Suprapubic skin (tissue), 4 donors: ENCODE measurements around the gene RND1. TPM values are rescaled to one million over a fixed set of nuclear protein-coding genes. Genes with fewer than 3 reads are reported as not detected.

Source experiments
- DNase-seq, 2 donors: peaks; one replicate each; pipeline ENCODE4 v3.0.0-alpha.2; 2019; ENCODE audit warnings: low spot score in 2 of 2
- H3K27ac ChIP-seq: fragments of 200-600 bp; sonication (generic); one replicate; pipeline ENCODE4 v1.5.1; 2019
- H3K27me3 ChIP-seq: fragments of 200-600 bp; sonication (generic); one replicate; pipeline ENCODE4 v1.5.1; 2019
- H3K36me3 ChIP-seq: fragments of 200-600 bp; sonication (generic); one replicate; pipeline ENCODE4 v1.5.1; 2019
- H3K4me1 ChIP-seq: fragments of 200-600 bp; sonication (generic); one replicate; pipeline ENCODE4 v1.5.1; 2019
- H3K4me3 ChIP-seq: fragments of 200-600 bp; sonication (generic); one replicate; pipeline ENCODE4 v1.5.1; 2019; ENCODE audit warnings: mild to moderate bottlenecking
- H3K9me3 ChIP-seq: fragments of 200-600 bp; sonication (generic); one replicate; pipeline ENCODE4 v1.5.1; 2019
- EP300 ChIP-seq: sonication (generic); formaldehyde crosslinking; IDR thresholded peaks from one replicate; pipeline ENCODE4 v1.6.1; 2017; ENCODE audit warnings: antibody characterized with exemption
- POLR2A ChIP-seq, 2 donors: fragments of 450-650 bp; IDR thresholded peaks; one replicate each; pipeline ENCODE4 v1.6.1; 2017; ENCODE audit warnings: antibody characterized with exemption in 2 of 2, mild to moderate bottlenecking in 2 of 2, moderate library complexity in 2 of 2
- POLR2AphosphoS5 ChIP-seq, 3 donors: sonication (generic); formaldehyde crosslinking; IDR thresholded peaks; one replicate each; pipeline ENCODE4 v1.6.1; 2017; ENCODE audit warnings: antibody characterized with exemption in 3 of 3
- WGBS: methylation state at CpG from one replicate; pipeline ENCODE4 v1.1.5; 2018; 5-methylcytosine and 5-hydroxymethylcytosine counted together
- total RNA-seq, 4 donors: library from RNA; depleted of rRNA; stranded (reverse); fragments of >200 nt; gene quantifications; one replicate each; pipeline ENCODE4 v1.1.0, GENCODE V29; 2016
- TF ChIP-seq, protein P1 (sequence below), 2 donors: fragments of 200-600 bp in 1 of 2; fragments of 450-650 bp in 1 of 2; sonication (generic) in 1 of 2; IDR thresholded peaks; one replicate each; pipeline ENCODE4 v1.5.1; 2016 to 2019; ENCODE audit warnings: antibody characterized with exemption in 2 of 2, mild to moderate bottlenecking in 1 of 2, moderate library complexity in 1 of 2

Gene RND1
- total RNA-seq, 4 donors from 2014 or later = 0.40 to 1.1 (median 0.65) TPM; not detected in 1

DNA sequence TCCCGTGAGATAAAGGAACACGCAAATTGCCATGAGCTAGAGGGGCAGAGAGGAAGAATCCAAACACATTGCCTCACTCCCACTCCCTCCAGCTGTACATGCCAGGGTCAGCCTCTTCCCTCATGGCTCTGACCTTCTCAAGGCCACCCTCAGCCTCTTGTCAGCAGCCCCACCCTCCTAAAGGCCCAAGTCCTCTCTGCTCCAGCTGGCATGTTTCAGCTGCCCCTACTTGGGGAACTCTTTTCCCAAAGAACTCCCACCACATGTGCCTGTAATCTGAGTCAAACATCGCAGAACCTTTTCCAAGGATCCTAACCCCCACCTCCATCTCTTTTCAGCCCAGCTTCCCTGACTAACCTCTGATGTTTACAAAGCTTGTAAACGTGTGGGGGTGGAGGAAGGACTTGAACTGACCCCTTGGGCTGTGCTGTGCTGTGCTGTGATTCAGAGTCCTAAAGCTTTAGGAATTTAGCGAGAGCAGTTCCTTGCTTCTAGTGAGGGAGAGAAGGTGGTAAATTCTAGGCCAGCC is 54.7 kb downstream of the RND1 start:
- H3K36me3 ChIP-seq = no peaks in the 10 kb centered on the region
- no peak overlapping the region for H3K27ac ChIP-seq
- H3K4me1 ChIP-seq = peaks cover 19% of the 10 kb centered on the region
- 59% methylated on average over 5 of the region's 5 CpGs for WGBS
- TF ChIP-seq POLR2AphosphoS5 (IDR thresholded peaks at IDR 0.05) (no peak), POLR2A (IDR thresholded peaks at IDR 0.05) (no peak), EP300 (no peak)
- TF ChIP-seq, protein P1, sequence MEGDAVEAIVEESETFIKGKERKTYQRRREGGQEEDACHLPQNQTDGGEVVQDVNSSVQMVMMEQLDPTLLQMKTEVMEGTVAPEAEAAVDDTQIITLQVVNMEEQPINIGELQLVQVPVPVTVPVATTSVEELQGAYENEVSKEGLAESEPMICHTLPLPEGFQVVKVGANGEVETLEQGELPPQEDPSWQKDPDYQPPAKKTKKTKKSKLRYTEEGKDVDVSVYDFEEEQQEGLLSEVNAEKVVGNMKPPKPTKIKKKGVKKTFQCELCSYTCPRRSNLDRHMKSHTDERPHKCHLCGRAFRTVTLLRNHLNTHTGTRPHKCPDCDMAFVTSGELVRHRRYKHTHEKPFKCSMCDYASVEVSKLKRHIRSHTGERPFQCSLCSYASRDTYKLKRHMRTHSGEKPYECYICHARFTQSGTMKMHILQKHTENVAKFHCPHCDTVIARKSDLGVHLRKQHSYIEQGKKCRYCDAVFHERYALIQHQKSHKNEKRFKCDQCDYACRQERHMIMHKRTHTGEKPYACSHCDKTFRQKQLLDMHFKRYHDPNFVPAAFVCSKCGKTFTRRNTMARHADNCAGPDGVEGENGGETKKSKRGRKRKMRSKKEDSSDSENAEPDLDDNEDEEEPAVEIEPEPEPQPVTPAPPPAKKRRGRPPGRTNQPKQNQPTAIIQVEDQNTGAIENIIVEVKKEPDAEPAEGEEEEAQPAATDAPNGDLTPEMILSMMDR (IDR thresholded peaks at IDR 0.05) = no peak
- H3K9me3 ChIP-seq = no peaks in the 10 kb centered on the region
- no peaks in the 10 kb centered on the region for H3K27me3 ChIP-seq
- no peak overlapping the region for H3K4me3 ChIP-seq
- no peak for DNase-seq

DNA sequence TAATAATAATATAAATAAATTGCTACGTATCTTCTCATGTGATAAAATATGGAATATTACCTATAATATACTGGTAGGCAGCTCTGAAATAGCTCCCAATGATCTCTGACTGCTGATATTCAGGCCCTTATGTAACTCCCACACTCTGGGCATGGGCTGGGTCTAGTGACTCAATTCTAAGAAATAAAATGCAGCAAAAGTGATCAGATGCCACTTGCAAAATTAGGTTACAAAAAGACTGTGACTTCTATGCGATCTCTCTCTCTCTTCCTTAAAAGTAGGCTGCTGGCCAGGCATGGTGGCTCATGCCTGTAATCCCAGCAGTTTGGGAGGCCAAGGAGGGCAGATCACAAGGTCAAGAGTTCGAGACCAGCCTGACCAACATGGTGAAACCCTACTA is 57.7 kb downstream of the RND1 start:
- WGBS = 91% methylated on average over 3 of the region's 3 CpGs
- Histone ChIP-seq H3K27me3 (no peaks in the 10 kb centered on the region), H3K4me1 (no peaks in the 10 kb centered on the region), H3K9me3 (no peaks in the 10 kb centered on the region), H3K4me3 (no peak overlapping the region), H3K27ac (no peak overlapping the region), H3K36me3 (no peaks in the 10 kb centered on the region)
- no peak for DNase-seq
- no peak for TF ChIP-seq EP300
- TF ChIP-seq, protein P1 (IDR thresholded peaks at IDR 0.05) = no peak
- TF ChIP-seq POLR2A (IDR thresholded peaks at IDR 0.05) = no peak
- TF ChIP-seq POLR2AphosphoS5 (IDR thresholded peaks at IDR 0.05) = no peak

Other genes starting within 250 kb of the RND1 start
- gene KANSL2, start 183.6 kb downstream of the RND1 start, total RNA-seq = 10 to 100 TPM; 39.0 to 92.7 (median 62.4) TPM
- 10 to 100 TPM; 23.4 to 74.4 (median 36.4) TPM for gene CCNT1, start 149.2 kb downstream of the RND1 start, total RNA-seq
- gene ADCY6, start 76.8 kb downstream of the RND1 start, total RNA-seq = 10 to 100 TPM; 11.2 to 48.4 (median 19.0) TPM
- gene CACNB3, start 47.4 kb downstream of the RND1 start, total RNA-seq = 10 to 100 TPM; 12.3 to 27.8 (median 17.3) TPM
- 100 to 1,000 TPM in 1 of 4 donors, 10 to 100 TPM in 3; 55.0 to 125 (median 62.2) TPM for gene DDX23, start 13.7 kb downstream of the RND1 start, total RNA-seq
- 10 to 100 TPM in 3 of 4 donors, 1 to 10 TPM in 1; 8.9 to 18.9 (median 15.3) TPM for gene FKBP11, start 59.6 kb upstream of the RND1 start, total RNA-seq
- gene ARF3, start 91.6 kb upstream of the RND1 start, total RNA-seq = 10 to 100 TPM; 78.3 to 98.7 (median 87.7) TPM
- gene WNT10B, start 105.9 kb upstream of the RND1 start, total RNA-seq = 1 to 10 TPM in 2 of 4 donors, under 1 TPM in 2; 0.64 to 4.3 (median 1.4) TPM
- gene WNT1, start 112.5 kb upstream of the RND1 start, total RNA-seq = not detected
- under 1 TPM in 3 of 4 donors, not detected in 1; 0.23 to 0.45 (median 0.24) TPM for gene DDN, start 133.5 kb upstream of the RND1 start, total RNA-seq
- gene PRKAG1, start 152.9 kb upstream of the RND1 start, total RNA-seq = 10 to 100 TPM; 40.0 to 61.4 (median 49.6) TPM
- gene KMT2D, start 194.9 kb upstream of the RND1 start, total RNA-seq = 100 to 1,000 TPM in 2 of 4 donors, 10 to 100 TPM in 2; 88.1 to 121 (median 104) TPM
- gene RHEBL1, start 204.1 kb upstream of the RND1 start, total RNA-seq = 1 to 10 TPM; 1.1 to 3.6 (median 1.6) TPM
- under 1 TPM; 0.15 to 0.47 (median 0.42) TPM for gene DHH, start 228.9 kb upstream of the RND1 start, total RNA-seq
- gene LMBR1L, start 245.0 kb upstream of the RND1 start, total RNA-seq = 100 to 1,000 TPM in 1 of 4 donors, 10 to 100 TPM in 3; 25.3 to 152 (median 62.3) TPM